GM19455 (cell line): Measurements from ENCODE around the gene GTF3C5.
"Not testable (repeated sequence)": the region's sequence is repeated elsewhere in the genome, so short reads cannot be mapped to it uniquely, and the experiment has no call there.

Experiments
- ATAC-seq: cut with Tn5 transposase; IDR thresholded peaks from one replicate; pipeline ENCODE4 v1.9.1; 2021; ENCODE audit not compliant: unreplicated experiment

The GTF3C5 gene

DNA sequence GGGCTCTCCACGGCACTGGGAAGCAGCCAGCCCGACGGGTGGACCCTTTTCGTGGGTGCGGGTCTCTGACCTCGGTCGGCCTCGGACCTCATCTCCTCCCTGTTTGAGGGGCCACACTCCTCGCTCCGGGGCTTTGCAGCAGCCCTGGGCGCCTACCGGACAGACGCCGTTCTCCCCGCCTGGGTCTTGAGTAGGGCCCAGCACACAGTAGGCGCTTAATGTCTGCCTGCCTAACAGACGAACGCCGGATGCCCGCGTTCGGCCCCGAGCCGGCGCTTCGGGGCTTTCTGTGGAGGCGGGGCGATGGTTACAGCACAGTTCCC, 842 bp upstream of the GTF3C5 start:
- ATAC-seq, result peak; percentile 15

- no peak for ATAC-seq
These were observed 279 bp downstream of the GTF3C5 start for GRCh38 chr9:133031130-133031422.

DNA sequence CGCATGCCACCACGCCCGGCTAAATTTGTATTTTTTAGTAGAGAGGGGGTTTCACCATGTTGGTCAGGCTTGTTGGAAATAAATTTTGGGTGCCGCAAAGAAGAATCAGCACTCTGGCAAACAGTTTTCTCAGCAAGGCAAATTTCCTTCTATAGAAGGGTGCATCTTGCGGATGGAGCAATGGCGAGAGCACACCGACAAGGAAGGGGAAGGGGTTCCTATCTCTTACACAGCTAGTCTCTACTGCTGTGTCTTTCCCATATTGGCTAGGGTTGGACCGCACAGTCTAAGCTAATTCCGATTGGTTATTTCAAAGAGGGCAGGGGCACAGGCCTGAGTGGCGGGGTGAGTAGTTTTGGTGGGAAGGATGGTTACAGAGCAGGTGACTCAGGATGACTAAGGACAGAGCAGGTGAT, 707 bp downstream of the GTF3C5 start:
- ATAC-seq, result no peak

GRCh38 chr9:133032171-133032570, 1.4 kb downstream of the GTF3C5 start:
- ATAC-seq, result no peak

- ATAC-seq, result no peak
These were observed 4.9 kb downstream of the GTF3C5 start for GRCh38 chr9:133035669-133036068.

DNA sequence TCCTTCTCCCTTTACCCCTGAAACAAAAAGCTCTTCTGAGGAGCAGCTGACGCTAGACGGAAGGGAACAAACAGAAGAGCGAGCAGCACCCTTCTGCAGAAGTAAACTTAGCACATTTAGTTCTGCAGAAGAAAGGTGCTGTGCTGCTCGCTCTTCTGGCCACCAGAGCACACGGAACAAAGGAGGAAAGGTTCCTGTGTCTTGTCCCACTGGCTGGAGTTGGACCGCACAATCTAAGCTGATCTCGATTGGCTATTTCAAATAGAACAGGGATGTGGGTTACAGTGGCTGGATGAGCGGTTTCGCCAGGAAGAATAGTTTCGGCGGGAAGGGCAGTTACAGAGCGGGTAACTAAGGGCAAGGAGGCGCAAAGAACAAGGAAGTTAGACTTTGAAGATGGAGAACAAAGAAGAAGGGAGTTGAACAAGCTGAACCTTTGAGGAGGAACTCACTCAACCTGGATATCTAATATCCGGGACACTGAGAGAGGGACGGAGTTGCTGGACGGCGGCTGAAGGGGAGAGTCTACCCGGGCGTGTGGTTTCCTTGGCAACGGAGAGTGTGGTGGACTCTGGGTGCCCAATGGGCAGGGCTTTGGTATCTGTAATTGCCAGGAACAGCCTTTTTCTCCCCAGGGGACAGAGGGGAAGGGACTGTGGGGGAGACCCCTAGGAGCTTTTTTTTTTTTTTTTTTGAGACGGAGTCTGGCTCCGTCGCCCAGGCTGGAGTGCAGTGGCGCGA, 7.1 kb downstream of the GTF3C5 start:
- ATAC-seq, result no peak

DNA sequence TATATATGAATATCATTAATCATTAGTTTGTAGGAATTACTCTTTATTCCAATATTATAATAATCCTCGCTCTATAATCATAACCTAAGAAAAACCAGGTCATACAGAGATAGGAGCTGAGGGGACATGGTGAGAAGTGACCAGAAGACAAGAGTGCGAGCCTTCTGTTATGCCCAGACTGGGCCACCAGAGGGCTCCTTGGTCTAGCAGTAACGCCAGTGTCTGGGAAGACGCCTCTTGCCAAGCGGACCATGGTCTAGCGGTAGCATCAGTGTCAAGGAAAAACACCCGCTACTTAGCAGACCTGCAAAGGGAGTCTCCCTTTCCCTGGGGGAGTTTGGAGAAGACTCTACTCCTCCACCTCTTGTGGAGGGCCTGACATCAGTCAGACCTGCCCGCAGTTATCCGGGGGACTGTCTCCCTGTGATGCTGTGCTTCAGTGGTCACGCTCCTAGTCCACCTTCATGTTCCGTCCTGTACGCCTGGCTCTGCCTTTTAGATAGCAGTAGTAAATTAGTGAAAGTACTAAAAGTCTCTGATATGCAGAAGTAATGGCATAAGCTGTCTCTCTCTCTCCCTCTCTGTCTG, 10.2 kb downstream of the GTF3C5 start:
- not testable (repeated sequence) for ATAC-seq

- no peak for ATAC-seq
These were observed 11.2 kb downstream of the GTF3C5 start for GRCh38 chr9:133041958-133042357.

DNA sequence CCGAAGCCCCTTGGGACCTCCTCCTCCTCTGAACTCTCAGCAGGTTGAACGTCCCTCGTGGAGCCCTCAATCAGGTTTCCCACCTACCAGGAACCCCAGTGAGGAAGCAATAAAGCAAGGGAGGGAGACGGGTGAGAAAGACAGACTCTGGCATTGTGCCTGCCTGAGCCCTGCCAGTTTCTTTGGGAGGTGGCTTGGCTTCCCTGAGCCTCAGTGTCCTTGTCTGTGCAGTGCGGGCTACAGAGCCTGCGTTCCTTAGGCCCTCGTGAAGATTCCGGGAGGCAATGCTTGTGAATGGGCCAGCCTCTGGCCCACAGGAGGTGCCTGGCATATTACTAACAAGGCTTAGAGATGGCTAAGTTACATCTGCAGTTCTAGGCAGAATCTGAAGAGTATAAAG, 11.9 kb downstream of the GTF3C5 start:
- no peak for ATAC-seq

DNA sequence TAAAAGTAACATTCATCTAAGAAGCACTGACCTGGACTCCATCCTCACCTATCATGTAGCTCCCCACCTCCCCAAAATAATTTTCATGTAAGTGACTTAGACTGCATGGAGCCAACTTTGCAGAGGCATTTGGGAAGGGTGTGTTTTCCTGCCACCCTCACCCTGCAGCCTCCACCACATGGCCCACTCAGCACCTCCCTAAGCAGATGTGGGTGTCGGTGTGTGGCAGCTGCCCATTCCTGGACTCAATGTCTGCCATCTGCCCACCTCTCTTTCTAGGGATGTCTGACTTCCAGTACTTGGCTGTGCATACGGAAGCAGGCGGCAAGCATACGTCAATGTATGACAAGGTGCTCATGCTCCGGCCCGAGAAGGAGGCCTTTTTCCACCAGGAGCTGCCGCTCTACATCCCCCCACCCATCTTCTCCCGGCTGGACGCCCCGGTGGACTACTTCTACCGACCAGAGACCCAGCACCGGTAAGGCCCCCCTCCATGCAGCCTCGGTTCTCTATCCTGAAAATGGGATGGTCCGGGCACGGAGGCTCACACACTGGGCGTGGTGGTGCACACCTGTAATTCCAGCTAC, 12.7 kb downstream of the GTF3C5 start:
- ATAC-seq, result no peak

- ATAC-seq, result no peak
These were observed 13.3 kb downstream of the GTF3C5 start for GRCh38 chr9:133044125-133044524.

- no peak for ATAC-seq
These were observed 13.9 kb downstream of the GTF3C5 start for GRCh38 chr9:133044661-133045060.

- ATAC-seq, result no peak
These were observed 14.3 kb downstream of the GTF3C5 start for GRCh38 chr9:133045132-133045531.

DNA sequence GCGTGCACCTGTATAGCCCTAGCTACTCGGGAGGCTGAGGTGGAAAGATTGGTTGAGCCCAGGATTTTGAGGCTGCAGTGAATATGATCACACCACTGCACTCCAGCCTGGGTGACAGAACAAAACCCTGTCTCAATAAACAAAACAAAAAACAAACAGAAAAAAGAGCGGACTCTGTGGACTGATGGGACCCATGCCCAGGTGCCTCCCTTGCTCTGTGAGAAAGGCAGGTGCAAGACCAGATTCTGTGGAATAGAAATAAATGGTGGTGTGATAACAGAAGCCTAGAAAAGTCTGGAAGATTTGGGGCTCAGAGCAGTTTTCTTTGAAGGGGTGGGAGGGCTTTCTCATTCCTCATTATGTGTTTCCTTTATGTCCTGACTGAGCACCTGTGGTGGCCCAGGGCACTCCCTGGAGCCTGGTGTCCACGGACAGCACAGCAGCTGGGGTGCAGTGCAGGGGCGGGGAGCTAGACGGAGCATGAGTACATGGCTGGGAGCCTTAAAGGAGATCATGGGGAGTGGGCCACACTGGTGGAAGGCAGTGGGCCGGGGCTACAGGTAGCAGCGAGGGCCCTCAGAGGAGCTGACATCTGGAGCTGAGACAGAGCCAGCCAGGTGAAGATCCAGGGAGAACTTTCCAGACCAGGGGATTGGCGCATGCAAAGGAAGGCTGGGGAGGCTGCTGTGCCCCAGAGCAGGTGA, 15.6 kb downstream of the GTF3C5 start:
- ATAC-seq, result no peak

- ATAC-seq, result no peak
These were observed 16.1 kb downstream of the GTF3C5 start for GRCh38 chr9:133046900-133047295.

GRCh38 chr9:133048595-133048994, 17.8 kb downstream of the GTF3C5 start:
- no peak for ATAC-seq

GRCh38 chr9:133049043-133049442, 18.2 kb downstream of the GTF3C5 start:
- no peak for ATAC-seq

DNA sequence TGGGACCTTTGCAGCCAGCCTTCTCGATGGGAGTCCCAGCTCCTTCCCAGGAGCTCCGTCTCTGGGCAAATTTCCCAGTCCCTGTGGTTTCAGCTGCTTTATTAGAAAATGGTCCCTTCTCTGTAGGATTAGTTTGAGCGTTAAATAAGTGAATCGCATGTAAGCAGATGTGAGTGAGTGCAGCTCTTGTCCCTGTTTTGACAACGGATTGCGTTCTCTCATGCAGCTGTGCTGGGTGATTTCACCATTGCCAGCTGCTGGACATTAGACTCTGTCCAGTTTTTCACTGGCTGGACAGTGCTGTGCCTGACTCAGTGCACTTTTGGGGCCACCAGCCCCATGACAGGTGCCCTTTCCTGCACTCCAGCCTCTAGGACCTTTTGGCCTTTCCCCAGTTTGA, 19.3 kb downstream of the GTF3C5 start:
- no peak for ATAC-seq

DNA sequence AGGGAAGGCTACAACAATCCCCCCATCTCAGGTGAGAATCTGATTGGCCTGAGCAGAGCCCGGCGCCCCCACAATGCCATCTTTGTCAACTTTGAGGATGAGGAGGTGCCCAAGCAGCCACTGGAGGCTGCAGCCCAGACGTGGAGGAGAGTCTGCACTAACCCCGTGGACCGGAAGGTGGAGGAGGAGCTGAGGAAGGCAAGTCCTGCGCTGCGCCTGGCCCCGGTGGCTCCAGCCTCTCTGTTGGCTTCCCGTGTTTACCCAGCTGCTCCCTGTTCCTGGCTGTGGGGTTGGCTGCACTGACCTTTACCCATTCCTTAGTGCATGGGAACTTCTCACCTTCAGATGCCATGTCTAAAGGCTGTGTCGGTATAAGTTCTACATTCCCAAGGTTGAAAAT, 20.0 kb downstream of the GTF3C5 start:
- no peak for ATAC-seq

DNA sequence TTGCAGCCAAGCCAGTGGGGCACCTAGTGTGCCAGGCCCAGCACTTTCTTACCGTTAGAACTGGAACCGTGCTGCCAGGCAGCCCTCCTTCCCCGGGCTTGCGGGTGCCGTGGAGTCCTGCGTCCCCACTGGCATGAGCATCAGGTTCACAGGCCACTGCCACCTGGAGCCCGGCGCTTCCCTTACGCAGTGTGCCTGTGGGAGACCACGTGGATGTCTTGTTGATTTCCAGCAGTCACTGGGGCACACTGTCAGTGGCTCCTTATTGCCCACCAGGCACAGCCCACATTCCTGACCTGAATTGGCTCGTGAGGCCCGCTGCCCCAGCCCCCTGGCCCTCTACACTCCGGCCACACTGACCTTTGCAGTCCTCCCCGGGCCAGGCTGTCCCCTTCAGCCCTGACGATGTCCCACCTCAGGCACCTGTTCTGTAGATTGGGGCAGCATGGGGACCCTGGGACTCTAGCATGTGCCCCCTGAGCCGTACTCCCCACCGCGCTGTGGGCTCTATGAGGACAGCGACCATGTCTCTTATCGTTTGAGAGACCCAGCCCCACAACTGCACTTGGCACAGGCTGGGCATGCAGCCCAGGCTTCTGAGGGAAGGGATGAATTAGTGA, 20.6 kb downstream of the GTF3C5 start:
- no peak for ATAC-seq

- ATAC-seq, result no peak
These were observed 21.3 kb downstream of the GTF3C5 start for GRCh38 chr9:133051966-133052539.
